ENCODE measurements around the gene KRTAP12-4. TPM values are rescaled to one million over a fixed set of nuclear protein-coding genes. Genes with fewer than 3 reads are reported as not detected.
"Not testable (repeated sequence)": the region's sequence is repeated elsewhere in the genome, so short reads cannot be mapped to it uniquely, and the experiment has no call there.

The KRTAP12-4 gene
- total and polyA plus RNA-seq, 9 of the 15 experiments (the other 6 are each of a cell fraction or from before 2014, with no cell fraction given) = not detected

- Histone ChIP-seq H2AFZ (ENCODE audit: low read depth, low read length) (no peak overlapping the region), H3K9ac (ENCODE audit: insufficient read depth in 1 of 2, low read depth in 2 of 2, low read length in 2 of 2) (no peak overlapping the region), H4K20me1 (replicated peaks; ENCODE audit: control insufficient read depth, insufficient read depth, low read length) (no peaks in the 10 kb centered on the region; the same call in 1 of the 2 replicates), H3K9me3 (replicated peaks; ENCODE audit: control insufficient read depth, insufficient read depth, low read depth, low read length) (no peaks in the 10 kb centered on the region; the same call in 1 of the 2 replicates), H3K9me1 (ENCODE audit: control insufficient read depth, insufficient read depth, low read length) (peaks cover 3% of the 10 kb centered on the region), H3K27ac (ENCODE audit: extremely low read depth, low read depth, low read length) (no peak overlapping the region), H3K79me2 (ENCODE audit: control insufficient read depth, insufficient read depth, low read length) (no peaks in the 10 kb centered on the region), H3K4me3 (no peak overlapping the region), H3K27me3 (ENCODE audit: control insufficient read depth in 2 of 2, insufficient read depth in 2 of 2, low read length in 2 of 2) (peaks cover 43 to 77% of the 10 kb centered on the region in 2 experiments), H3K36me3 (ENCODE audit: control insufficient read depth, insufficient read depth, low read length) (no peaks in the 10 kb centered on the region), H3K4me1 (replicated peaks in 1 of 2; ENCODE audit: control insufficient read depth in 2 of 2, insufficient read depth in 2 of 2, low read length in 2 of 2) (0 out of 5 replicates have a peak, but pooled peaks cover 0 to 5% of the 10 kb centered on the region in 2 experiments), H3K4me2 (ENCODE audit: insufficient read depth, low read length) (no peak overlapping the region)
- TF ChIP-seq ZBED1 (IDR thresholded peaks at IDR 0.05) = no peak
- no peak for TF ChIP-seq ZBTB34 (CRISPR knock-in tag; IDR thresholded peaks at IDR 0.05)
- no peak for TF ChIP-seq ZNF324 (CRISPR knock-in tag; IDR thresholded peaks at IDR 0.05)
- TF ChIP-seq ZNF655 (CRISPR knock-in tag; IDR thresholded peaks at IDR 0.05) = no peak
- no peak for TF ChIP-seq CSDE1 (IDR thresholded peaks at IDR 0.05)
- TF ChIP-seq MAFF (IDR thresholded peaks at IDR 0.05; ENCODE audit: low read length) = no peak
- no peak for TF ChIP-seq RUNX1 (IDR thresholded peaks at IDR 0.05; ENCODE audit: low read depth)
- no peak for TF ChIP-seq RBFOX2 (IDR thresholded peaks at IDR 0.05; ENCODE audit: low read depth, low read length)
- TF ChIP-seq IRF9 (tag; IDR thresholded peaks at IDR 0.05) = no peak
- TF ChIP-seq ZNF75A (CRISPR knock-in tag; IDR thresholded peaks at IDR 0.05) = no peak
- DNase-seq (ENCODE audit: extremely low read depth in 1 of 4, low spot score in 3 of 4) = no peak
- intact Hi-C loops (cut with micrococcal nuclease) (no loop called here), in situ Hi-C loops (cut with MboI) (no loop called here)
- no peak for FAIRE-seq
- ATAC-seq = no peak
- CTCF ChIA-PET (ENCODE audit: low intra/inter-chr PET ratio) = no interaction called here
- under 1% methylated on average over 33 of the region's 35 CpGs for WGBS (ENCODE audit: insufficient coverage, low coverage, missing lambda C conversion rate)
- no TSS peak for BruUV-seq (replicated peaks)
- POLR2A ChIA-PET = interaction anchor here (1.1 kb wide), 1 partner anchor 11 kb away, joined by 3 read pairs; no protein-coding TSS in a partner anchor
Measured at GRCh38 chr21:44697811-44698734, 43.6 kb upstream of the KRTAP12-4 start.

- H3K4me3 ChIP-seq; H3K9ac ChIP-seq (ENCODE audit: insufficient read depth in 1 of 2, low read depth in 2 of 2, low read length in 2 of 2); H3K9me1 ChIP-seq (ENCODE audit: control insufficient read depth, insufficient read depth, low read length); FAIRE-seq; H3K4me1 ChIP-seq (replicated peaks in 1 of 2; ENCODE audit: control insufficient read depth in 2 of 2, insufficient read depth in 2 of 2, low read length in 2 of 2); CTCF ChIA-PET (ENCODE audit: low intra/inter-chr PET ratio); in situ Hi-C loops (cut with MboI); H3K9me3 ChIP-seq (replicated peaks; ENCODE audit: control insufficient read depth, insufficient read depth, low read depth, low read length); H3K79me2 ChIP-seq (ENCODE audit: control insufficient read depth, insufficient read depth, low read length); H3K27ac ChIP-seq (ENCODE audit: extremely low read depth, low read depth, low read length); H3K4me2 ChIP-seq (ENCODE audit: insufficient read depth, low read length); H2AFZ ChIP-seq (ENCODE audit: low read depth, low read length); BruUV-seq (replicated peaks); DNase-seq (ENCODE audit: extremely low read depth in 1 of 4, low spot score in 3 of 4); intact Hi-C loops (cut with micrococcal nuclease); H4K20me1 ChIP-seq (replicated peaks; ENCODE audit: control insufficient read depth, insufficient read depth, low read length); H3K36me3 ChIP-seq (ENCODE audit: control insufficient read depth, insufficient read depth, low read length): not testable (repeated sequence)
- ATAC-seq = peak; percentile 20; the same call in 1 of the 3 replicates
- POLR2A ChIA-PET = interaction anchor here (0.8 kb wide), 1 partner anchor 82 kb away, joined by 3 read pairs; no protein-coding TSS in a partner anchor
- WGBS (ENCODE audit: insufficient coverage, low coverage, missing lambda C conversion rate) = 1% methylated on average over 12 of the region's 21 CpGs
- H3K27me3 ChIP-seq (ENCODE audit: control insufficient read depth in 2 of 2, insufficient read depth in 2 of 2, low read length in 2 of 2) = peaks cover 40 to 69% of the 10 kb centered on the region in 2 experiments
Measured at GRCh38 chr21:44697172-44697810, 42.8 kb upstream of the KRTAP12-4 start, which contains the start of gene KRTAP10-12. Gene KRTAP10-12, plus strand, starts transcription at chr21:44697172. Its CDS starts 30 bp downstream, at chr21:44697202.
